H1 (cell line): ENCODE measurements around the gene CAPN2. TPM values are rescaled to one million over a fixed set of nuclear protein-coding genes. Genes with fewer than 3 reads are reported as not detected.

Source experiments
- CTCF ChIA-PET: fragments of 300-600 bp; sonication (Branson Sonifier 250); formaldehyde crosslinking; loops from one replicate; lab custom pipeline; 2021; ENCODE audit not compliant: partially characterized antibody; lab: Charles Lee
- POLR2A ChIA-PET: fragments of 300-600 bp; sonication (Branson Sonifier 250); formaldehyde crosslinking; loops from one replicate; lab custom pipeline; 2021; ENCODE audit warnings: inconsistent platforms; ENCODE audit not compliant: partially characterized antibody; lab: Charles Lee
- DNase-seq, 2 experiments: peaks; one replicate each; pipeline versions ENCODE4 v3.0.0 to v3.0.0-alpha.2; 2010 to 2022; ENCODE audit warnings: low spot score in 2 of 2, low read depth in 1 of 2, mixed read lengths in 1 of 2
- FAIRE-seq: peaks from 2 replicates; lab custom pipeline; 2011; peaks lifted over from hg19 to GRCh38; lab: Jason Lieb, UNC
- H2AFZ ChIP-seq: 2 replicates; pipeline ENCODE4 v1.8.1; 2012; ENCODE audit warnings: low read length, inconsistent platforms
- H2AK5ac ChIP-seq: 2 replicates; pipeline ENCODE4 v1.6.1; 2013; ENCODE audit warnings: low read depth, low read length
- H2BK120ac ChIP-seq: replicated peaks from 2 replicates; pipeline ENCODE3; 2013; ENCODE audit warnings: low read depth, low read length, inconsistent platforms
- H2BK12ac ChIP-seq: 2 replicates; pipeline ENCODE4 v1.6.1; 2013; ENCODE audit warnings: low read depth, low read length
- H2BK15ac ChIP-seq: 2 replicates; pipeline ENCODE4 v1.6.1; 2013; ENCODE audit warnings: low read length
- H2BK20ac ChIP-seq: 2 replicates; pipeline ENCODE4 v1.6.1; 2013; ENCODE audit warnings: low read length
- H2BK5ac ChIP-seq: 2 replicates; pipeline ENCODE4 v1.6.1; 2013; ENCODE audit warnings: low read depth, low read length
- H3K14ac ChIP-seq: 2 replicates; pipeline ENCODE4 v1.6.1; 2013; ENCODE audit warnings: inconsistent platforms; ENCODE audit not compliant: insufficient read length
- H3K18ac ChIP-seq: 2 replicates; pipeline ENCODE4 v1.6.1; 2013; ENCODE audit warnings: low read length; ENCODE audit errors: extremely low read depth
- H3K23ac ChIP-seq: 2 replicates; pipeline ENCODE4 v1.6.1; 2013; ENCODE audit warnings: inconsistent platforms; ENCODE audit not compliant: insufficient read length
- H3K23me2 ChIP-seq: 2 replicates; pipeline ENCODE4 v1.6.1; 2013; ENCODE audit warnings: low read depth, low read length
- H3K27ac ChIP-seq: 2 replicates; pipeline ENCODE4 v1.6.1; 2011; ENCODE audit warnings: low read depth, low read length, inconsistent platforms
- H3K27me3 ChIP-seq, 4 experiments: replicated peaks in 1 of 4; 1 replicate in 1 of 4; 2 replicates in 3 of 4; pipeline versions ENCODE4 v1.6.1 to v1.8.1; 2011 to 2013; ENCODE audit warnings: low read length in 3 of 4, mild to moderate bottlenecking in 3 of 4, inconsistent platforms in 2 of 4, mixed read lengths in 2 of 4, moderate library complexity in 1 of 4; ENCODE audit not compliant: control insufficient read depth in 3 of 4, insufficient read depth in 3 of 4; ENCODE audit errors: extremely low read depth in 1 of 4
- H3K36me3 ChIP-seq, 4 experiments: 2 replicates each; pipeline versions ENCODE4 v1.6.1 to v1.8.1; 2011 to 2013; ENCODE audit warnings: mild to moderate bottlenecking in 4 of 4, low read length in 3 of 4, moderate library complexity in 2 of 4, control low read depth in 1 of 4, inconsistent platforms in 1 of 4; ENCODE audit not compliant: insufficient read depth in 4 of 4, control insufficient read depth in 2 of 4
- H3K4ac ChIP-seq: replicated peaks from 2 replicates; pipeline ENCODE3; 2013; ENCODE audit warnings: low read length, low read depth, mixed read lengths, inconsistent platforms; ENCODE audit not compliant: insufficient read length
- H3K4me1 ChIP-seq, 4 experiments: replicated peaks in 1 of 4; 1 replicate in 1 of 4; 2 replicates in 3 of 4; pipeline versions ENCODE4 v1.6.1 to v1.8.1; 2011 to 2013; ENCODE audit warnings: low read length in 3 of 4, inconsistent platforms in 2 of 4, mixed read lengths in 1 of 4; ENCODE audit not compliant: insufficient read depth in 4 of 4, control insufficient read depth in 3 of 4
- H3K4me2 ChIP-seq, 2 experiments: 2 replicates each; pipeline versions ENCODE4 v1.6.1 to v1.8.1; 2011 to 2013; ENCODE audit warnings: low read depth in 2 of 2, low read length in 2 of 2, control low read depth in 1 of 2, inconsistent platforms in 1 of 2, mild to moderate bottlenecking in 1 of 2; ENCODE audit not compliant: insufficient read depth in 1 of 2
- H3K4me3 ChIP-seq, 4 experiments: fragments of 200-600, 300-600 bp in 1 of 4; sonication (generic), shearing (Covaris generic), sonication (Bioruptor Twin) in 1 of 4; 2 replicates each; pipeline versions ENCODE4 v1.5.1 to v1.8.1; 2011 to 2016; ENCODE audit warnings: low read length in 4 of 4, low read depth in 3 of 4, control low read depth in 2 of 4, inconsistent platforms in 2 of 4, mild to moderate bottlenecking in 2 of 4, mixed read lengths in 1 of 4, moderate library complexity in 1 of 4; ENCODE audit not compliant: insufficient read depth in 2 of 4; ENCODE audit errors: extremely low read depth in 1 of 4
- H3K56ac ChIP-seq: replicated peaks from 2 replicates; pipeline ENCODE3; 2013; ENCODE audit warnings: low read depth, mild to moderate bottlenecking, mixed read lengths, low read length, inconsistent platforms; ENCODE audit not compliant: insufficient read length
- H3K79me1 ChIP-seq: 2 replicates; pipeline ENCODE4 v1.6.1; 2013; ENCODE audit warnings: low read depth, low read length, control low read depth
- H3K79me2 ChIP-seq, 2 experiments: 2 replicates each; pipeline versions ENCODE4 v1.6.1 to v1.8.1; 2012 to 2013; ENCODE audit warnings: low read length in 2 of 2, mild to moderate bottlenecking in 2 of 2, inconsistent platforms in 1 of 2; ENCODE audit not compliant: insufficient read depth in 2 of 2, control insufficient read depth in 1 of 2
- H3K9ac ChIP-seq, 4 experiments: replicated peaks in 1 of 4; 1 replicate in 1 of 4; 2 replicates in 3 of 4; pipeline versions ENCODE4 v1.6.1 to v1.8.1; 2011 to 2013; ENCODE audit warnings: low read depth in 3 of 4, low read length in 3 of 4, control low read depth in 2 of 4, mild to moderate bottlenecking in 2 of 4, moderate library complexity in 2 of 4, inconsistent platforms in 1 of 4; ENCODE audit errors: extremely low read depth in 1 of 4
- H3K9me3 ChIP-seq, 2 experiments: 2 replicates each; pipeline versions ENCODE4 v1.6.1 to v1.8.1; 2012 to 2013; ENCODE audit warnings: mild to moderate bottlenecking in 2 of 2, moderate library complexity in 2 of 2, control low read depth in 1 of 2, inconsistent platforms in 1 of 2, low read depth in 1 of 2, low read length in 1 of 2, mixed read lengths in 1 of 2; ENCODE audit not compliant: insufficient read depth in 2 of 2
- H4K20me1 ChIP-seq, 2 experiments: replicated peaks in 1 of 2; 2 replicates each; pipeline versions ENCODE3 to v1.8.1; 2011 to 2013; ENCODE audit warnings: inconsistent platforms in 2 of 2, low read length in 2 of 2, mild to moderate bottlenecking in 1 of 2; ENCODE audit not compliant: insufficient read depth in 2 of 2, control insufficient read depth in 1 of 2
- H4K5ac ChIP-seq: 2 replicates; pipeline ENCODE4 v1.6.1; 2013; ENCODE audit warnings: low read length, low read depth, mixed read lengths, inconsistent platforms; ENCODE audit not compliant: insufficient read length
- H4K8ac ChIP-seq: 2 replicates; pipeline ENCODE4 v1.8.0; 2013; ENCODE audit warnings: mild to moderate bottlenecking, moderate library complexity, low read length, inconsistent platforms; ENCODE audit not compliant: insufficient read depth; ENCODE audit errors: extremely low read depth
- H4K91ac ChIP-seq: replicated peaks from 2 replicates; pipeline ENCODE3; 2013; ENCODE audit warnings: low read length, mixed read lengths, inconsistent platforms; ENCODE audit not compliant: insufficient read length
- BRCA1 ChIP-seq: IDR thresholded peaks from 2 replicates; pipeline ENCODE4 v1.6.1; 2012; ENCODE audit warnings: low read depth, low read length, improper control_type of control experiment
- CEBPB ChIP-seq: IDR thresholded peaks from 2 replicates; pipeline ENCODE4 v1.6.1; 2012; ENCODE audit warnings: low read depth, low read length
- EP300 ChIP-seq, 2 experiments: IDR thresholded peaks; 1 replicate in 1 of 2; 2 replicates in 1 of 2; pipeline ENCODE4 v1.6.1; 2011 to 2012; ENCODE audit warnings: low read depth in 2 of 2, low read length in 2 of 2, mild to moderate bottlenecking in 2 of 2, borderline replicate concordance in 1 of 2, inconsistent platforms in 1 of 2, moderate library complexity in 1 of 2
- KDM1A ChIP-seq: fragments of 200-600, 300-600 bp; sonication (generic); IDR thresholded peaks from 2 replicates; pipeline ENCODE4 v1.7.1; 2016; ENCODE audit warnings: mild to moderate bottlenecking, low read length, borderline replicate concordance
- KDM5A ChIP-seq: fragments of 200-600 bp; IDR thresholded peaks from 2 replicates; pipeline ENCODE4 v1.7.1; 2012; ENCODE audit warnings: mild to moderate bottlenecking, low read length, inconsistent platforms, mixed read lengths
- MAFK ChIP-seq: IDR thresholded peaks from 2 replicates; pipeline ENCODE4 v1.6.1; 2012; ENCODE audit warnings: low read depth, mild to moderate bottlenecking, improper control_type of control experiment, low read length
- SIN3A ChIP-seq, 2 experiments: IDR thresholded peaks in 1 of 2; conservative IDR thresholded peaks in 1 of 2; 2 replicates each; pipeline ENCODE4 v1.6.1; 2011 to 2012; ENCODE audit warnings: low read length in 2 of 2, improper control_type of control experiment in 1 of 2, low read depth in 1 of 2, mild to moderate bottlenecking in 1 of 2
- SRF ChIP-seq: IDR thresholded peaks from 2 replicates; pipeline ENCODE4 v1.6.1; 2011; ENCODE audit warnings: mild to moderate bottlenecking, low read depth, low read length, moderate library complexity
- TAF7 ChIP-seq: optimal IDR thresholded peaks from 2 replicates; pipeline ENCODE3; 2011; ENCODE audit warnings: low read depth, mild to moderate bottlenecking, inconsistent platforms, low read length, moderate library complexity, borderline replicate concordance
- TBP ChIP-seq: IDR thresholded peaks from 2 replicates; pipeline ENCODE4 v1.6.1; 2011; ENCODE audit warnings: low read depth, low read length, improper control_type of control experiment
- TCF12 ChIP-seq: IDR thresholded peaks from 2 replicates; pipeline ENCODE4 v1.6.1; 2011; ENCODE audit warnings: low read depth, mild to moderate bottlenecking, low read length
- TEAD4 ChIP-seq: IDR thresholded peaks from 2 replicates; pipeline ENCODE4 v1.6.1; 2012; ENCODE audit warnings: low read depth, low read length, inconsistent platforms, mixed read lengths
- YY1 ChIP-seq: IDR thresholded peaks from 2 replicates; pipeline ENCODE4 v1.6.1; 2011; ENCODE audit warnings: low read depth, mild to moderate bottlenecking, low read length
- WGBS, 2 experiments: shearing (Covaris generic) in 1 of 2; methylation state at CpG; one replicate each; pipeline versions ENCODE4 v1.1.6 to v1.1.7; 2013 to 2015; ENCODE audit warnings: low lambda C conversion rate in 2 of 2, mixed read lengths in 2 of 2, inconsistent platforms in 1 of 2, low coverage in 1 of 2, missing lambda C conversion rate in 1 of 2; ENCODE audit not compliant: insufficient replicate concordance in 2 of 2, insufficient coverage in 1 of 2, insufficient read length in 1 of 2; ENCODE audit errors: extremely low coverage in 1 of 2, missing lambda C conversion rate in 1 of 2; 5-methylcytosine and 5-hydroxymethylcytosine counted together
- polyA plus RNA-seq, 7 experiments: library from polyadenylated mRNA; depleted of rRNA in 3 of 7; stranded (reverse) in 5 of 7; unstranded in 2 of 7; fragments of >200 nt in 5 of 7; fragments of 200-250 nt in 2 of 7; gene quantifications; 1 replicate in 5 of 7; 2 replicates in 1 of 7; 4 replicates in 1 of 7; pipeline versions ENCODE4 v1.2.1 to v1.2.3, GENCODE V29; 2011 to 2013; ENCODE audit warnings: missing spikeins in 2 of 7, mixed read lengths in 2 of 7
- total RNA-seq: library from RNA; stranded (reverse); fragmentation: NEBNext Ultra II Directional; extraction: Animal tissue kit (Norgen Biotek cat#: 25700); gene quantifications from 2 replicates; pipeline ENCODE4 v1.2.1, GENCODE V29; 2021

CAPN2 gene
- total and polyA plus RNA-seq, 2 of the 8 experiments (the other 6 are each of a cell fraction or from before 2014, with no cell fraction given): 9.2 to 10.3 TPM

DNA sequence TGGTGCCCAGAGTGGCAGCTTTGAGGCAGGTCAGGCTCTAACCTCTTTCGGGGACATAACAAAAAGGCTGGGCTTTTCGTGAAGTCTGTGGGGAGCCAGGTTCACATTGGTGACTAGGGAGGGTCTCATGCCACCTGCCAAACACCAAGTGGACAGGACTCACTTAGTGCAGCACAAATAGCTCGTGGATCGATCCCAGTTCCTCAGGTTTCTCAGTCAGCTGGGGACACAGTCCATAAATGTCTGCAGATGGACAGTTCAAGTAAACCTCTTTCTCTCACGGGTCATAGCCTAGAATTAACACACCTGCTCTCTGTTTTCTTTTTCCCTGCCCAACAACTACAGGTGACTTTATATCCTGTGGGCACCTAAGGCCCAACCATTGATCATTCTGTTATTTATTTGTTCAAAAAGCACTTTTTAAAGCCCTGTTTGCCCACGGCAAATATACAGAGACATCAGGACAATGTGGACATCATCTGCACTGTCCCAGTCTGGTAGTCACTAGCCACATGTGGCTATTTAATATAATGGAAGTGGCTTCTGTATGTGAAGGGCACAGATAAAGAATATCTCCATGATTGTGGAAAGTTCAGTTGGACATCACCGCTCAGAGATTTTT lies 53.5 kb downstream of the CAPN2 start:
- TF ChIP-seq CEBPB: no peak
- no peak for TF ChIP-seq BRCA1
- no peak for TF ChIP-seq KDM1A
- TF ChIP-seq KDM5A: no peak
- no peak for TF ChIP-seq EP300 (IDR thresholded peaks at IDR 0.05; ENCODE audit: borderline replicate concordance in 1 of 2, low read depth in 2 of 2, low read length in 2 of 2)
- no peak for TF ChIP-seq SRF
- TF ChIP-seq TBP: no peak
- TF ChIP-seq SIN3A (conservative IDR thresholded peaks at IDR 0.05 in 1 of 2, IDR thresholded peaks at IDR 0.05 in 1 of 2; ENCODE audit: low read depth in 1 of 2, low read length in 2 of 2): no peak
- no peak for TF ChIP-seq YY1
- TF ChIP-seq TCF12: no peak
- no peak for TF ChIP-seq MAFK
- no peak for TF ChIP-seq TAF7
- TF ChIP-seq TEAD4: no peak
- TF ChIP-seq, all 59 proteins: peak for 0
- Histone ChIP-seq H2BK15ac (no peak overlapping the region), H3K4me1 (no peaks in the 10 kb centered on the region), H3K27me3 (no peaks in the 10 kb centered on the region), H3K36me3 (peaks cover 2 to 13% (median 3%) of the 10 kb centered on the region in 4 experiments; a peak in 7 of 8 replicates), H3K23me2 (no peaks in the 10 kb centered on the region), H2AK5ac (no peak overlapping the region), H3K27ac (no peak overlapping the region), H3K79me2 (no peaks in the 10 kb centered on the region), H2BK120ac (no peak overlapping the region), H2BK20ac (no peak overlapping the region), H3K23ac (no peak overlapping the region), H2BK5ac (no peak overlapping the region), H3K56ac (no peak overlapping the region), H4K5ac (no peak overlapping the region), H3K14ac (no peak overlapping the region), H3K9ac (no peak overlapping the region), H3K4me3 (no peak overlapping the region), H4K8ac (no peak overlapping the region), H3K18ac (no peak overlapping the region), H4K20me1 (no peaks in the 10 kb centered on the region), H2AFZ (no peak overlapping the region), H3K79me1 (no peaks in the 10 kb centered on the region), H3K9me3 (no peaks in the 10 kb centered on the region), H4K91ac (no peak overlapping the region), H3K4me2 (no peak overlapping the region), H2BK12ac (no peak overlapping the region), H3K4ac (no peak overlapping the region)
- ChIA-PET CTCF (interaction anchor here (0.6 to 2.3 kb wide), 8 partner anchors 10 to 58 kb away, joined by 3 to 11 read pairs (median 4); no protein-coding TSS in a partner anchor), POLR2A (interaction anchor here (1.0 kb wide), 1 partner anchor 23 kb away, joined by 3 read pairs; no protein-coding TSS in a partner anchor)
- DNase-seq (no peak), FAIRE-seq (no peak)
- 82% methylated on average over 7 of the region's 7 CpGs; no CpG with 5 or more reads in 1 of the 2 experiments for WGBS, 2 experiments
